GM12873 (cell line): ENCODE results near the gene RPP25.

ENCODE experiments used
- CTCF ChIP-seq: IDR thresholded peaks from 2 replicates; pipeline ENCODE4 v1.5.1; 2012; ENCODE audit warnings: low read depth, mild to moderate bottlenecking, moderate library complexity, low read length, control low read depth; ENCODE audit not compliant: insufficient read depth; ENCODE audit errors: missing control alignments

The RPP25 gene

GRCh38 chr15:74950078-74950908, 6.3 kb downstream of the RPP25 start:
- peak; percentile 100 for TF ChIP-seq CTCF

GRCh38 chr15:74937590-74938371, 18.8 kb downstream of the RPP25 start, which contains the start of gene COX5A:
COX5A (minus strand) TSS chr15:74938073; CDS start chr15:74938014, 59 bp downstream.
- TF ChIP-seq CTCF = no peak

GRCh38 chr15:74937272-74937589, 19.3 kb downstream of the RPP25 start:
- no peak for TF ChIP-seq CTCF

GRCh38 chr15:74933573-74933972, 23.0 kb downstream of the RPP25 start:
- TF ChIP-seq CTCF = no peak

GRCh38 chr15:74928771-74929198, 27.8 kb downstream of the RPP25 start:
- no peak for TF ChIP-seq CTCF

- TF ChIP-seq CTCF = no peak
These were observed 32.0 kb downstream of the RPP25 start for GRCh38 chr15:74924525-74924924.

GRCh38 chr15:74920456-74920855, 36.1 kb downstream of the RPP25 start:
- no peak for TF ChIP-seq CTCF
